Fibroblast of lung (primary cell): ENCODE results near the gene VWA3B. TPM values are rescaled to one million over a fixed set of nuclear protein-coding genes. Genes with fewer than 3 reads are reported as not detected.
A peak's percentile ranks its signal among the peaks of the same experiment; 100 is the strongest.

Experiments used
- DNase-seq, 2 donors: peaks; one replicate each; pipeline versions ENCODE4 v3.0.0 to v3.0.0-alpha.2; 2010; ENCODE audit warnings: low read depth in 2 of 2
- H2AFZ ChIP-seq: 2 replicates; pipeline ENCODE4 v1.5.1; 2012; ENCODE audit warnings: low read length, control low read depth, inconsistent platforms
- H3K27ac ChIP-seq: 2 replicates; pipeline ENCODE4 v1.5.1; 2011; ENCODE audit warnings: low read length, control low read depth; ENCODE audit not compliant: insufficient read depth
- H3K27me3 ChIP-seq: 2 replicates; pipeline ENCODE4 v1.5.1; 2011; ENCODE audit warnings: mild to moderate bottlenecking, low read length; ENCODE audit not compliant: control insufficient read depth, insufficient read depth
- H3K36me3 ChIP-seq: 2 replicates; pipeline ENCODE4 v1.5.1; 2011; ENCODE audit warnings: low read length; ENCODE audit not compliant: control insufficient read depth, insufficient read depth
- H3K4me1 ChIP-seq: 2 replicates; pipeline ENCODE4 v1.5.1; 2011; ENCODE audit warnings: low read length; ENCODE audit not compliant: control insufficient read depth, insufficient read depth; ENCODE audit errors: extremely low read depth
- H3K4me2 ChIP-seq: 2 replicates; pipeline ENCODE4 v1.5.1; 2011; ENCODE audit warnings: low read length, control low read depth; ENCODE audit not compliant: insufficient read depth; ENCODE audit errors: extremely low read depth
- H3K4me3 ChIP-seq, 4 experiments: fragments of 200-600 bp in 1 of 4; sonication (generic) in 1 of 4; replicated peaks in 1 of 4; 2 replicates each; pipeline ENCODE4 v1.5.1; 2011 to 2016; ENCODE audit warnings: low read length in 4 of 4, low read depth in 3 of 4, mild to moderate bottlenecking in 3 of 4, control low read depth in 2 of 4, inconsistent platforms in 1 of 4, mixed read lengths in 1 of 4; ENCODE audit not compliant: insufficient read depth in 1 of 4; ENCODE audit errors: control extremely low read depth in 1 of 4
- H3K79me2 ChIP-seq: 2 replicates; pipeline ENCODE4 v1.5.1; 2012; ENCODE audit warnings: mild to moderate bottlenecking, low read length, inconsistent platforms; ENCODE audit not compliant: control insufficient read depth, insufficient read depth
- H3K9ac ChIP-seq: 2 replicates; pipeline ENCODE4 v1.5.1; 2011; ENCODE audit warnings: mild to moderate bottlenecking, low read length, control low read depth; ENCODE audit not compliant: insufficient read depth
- H3K9me3 ChIP-seq: 2 replicates; pipeline ENCODE4 v1.5.1; 2012; ENCODE audit warnings: low read depth, low read length; ENCODE audit not compliant: control insufficient read depth, insufficient read depth
- H4K20me1 ChIP-seq: 2 replicates; pipeline ENCODE4 v1.5.1; 2011; ENCODE audit warnings: low read length; ENCODE audit not compliant: control insufficient read depth, insufficient read depth; ENCODE audit errors: extremely low read depth
- EZH2 ChIP-seq: IDR thresholded peaks from 2 replicates; pipeline ENCODE4 v1.5.1; 2012; ENCODE audit warnings: low read length, control low read depth, mild to moderate bottlenecking; ENCODE audit errors: missing control alignments
- polyA plus RNA-seq, 2 donors: library from polyadenylated mRNA; depleted of rRNA in 1 of 2; stranded (reverse) in 1 of 2; unstranded in 1 of 2; fragments of >200 nt; gene quantifications; 2 replicates each; pipeline ENCODE4 v1.2.1, GENCODE V29; 2011 to 2012; ENCODE audit warnings: missing spikeins in 1 of 2
- total RNA-seq: library from RNA; depleted of rRNA; stranded (reverse); fragments of >200 nt; gene quantifications from 2 replicates; pipeline ENCODE4 v1.2.1, GENCODE V29; 2014
- TF ChIP-seq, protein P1 (sequence below), 2 donors: IDR thresholded peaks in 1 of 2; conservative IDR thresholded peaks in 1 of 2; 1 replicate in 1 of 2; 2 replicates in 1 of 2; pipeline ENCODE4 v1.5.1; 2011 to 2012; ENCODE audit warnings: low read length in 2 of 2, control low read depth in 1 of 2, inconsistent platforms in 1 of 2, low read depth in 1 of 2, mild to moderate bottlenecking in 1 of 2

VWA3B gene
- total and polyA plus RNA-seq, 2 donors (not counting 1 experiment from before 2014, with no cell fraction given): 0.17 TPM; not detected in 1

DNA sequence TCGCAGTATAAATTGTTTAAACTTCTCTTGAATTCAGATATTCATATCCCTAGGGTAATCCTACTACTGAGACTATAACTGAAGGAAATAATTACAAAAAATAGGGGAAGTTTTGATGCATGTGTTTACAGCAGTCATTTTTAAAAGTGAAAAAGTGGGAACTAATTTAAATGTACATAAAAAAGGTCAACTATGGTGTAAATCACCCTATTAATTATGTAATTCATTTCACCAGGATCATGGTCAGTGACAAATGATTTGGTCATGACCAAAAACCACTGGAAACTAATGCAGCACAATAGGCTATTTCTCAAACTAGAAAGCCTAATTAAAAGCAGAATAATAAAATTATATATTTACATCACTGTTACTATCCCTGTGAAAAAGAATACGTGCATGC, 254.3 kb downstream of the VWA3B start:
- Histone ChIP-seq H3K9ac (no peak overlapping the region), H2AFZ (no peak overlapping the region), H3K79me2 (no peaks in the 10 kb centered on the region), H3K4me1 (no peaks in the 10 kb centered on the region), H3K9me3 (no peaks in the 10 kb centered on the region), H3K36me3 (no peaks in the 10 kb centered on the region), H3K27me3 (peaks cover 14% of the 10 kb centered on the region), H4K20me1 (no peaks in the 10 kb centered on the region), H3K4me3 (no peak overlapping the region), H3K27ac (no peak overlapping the region), H3K4me2 (no peak overlapping the region)
- no peak for DNase-seq
- TF ChIP-seq, protein P1, sequence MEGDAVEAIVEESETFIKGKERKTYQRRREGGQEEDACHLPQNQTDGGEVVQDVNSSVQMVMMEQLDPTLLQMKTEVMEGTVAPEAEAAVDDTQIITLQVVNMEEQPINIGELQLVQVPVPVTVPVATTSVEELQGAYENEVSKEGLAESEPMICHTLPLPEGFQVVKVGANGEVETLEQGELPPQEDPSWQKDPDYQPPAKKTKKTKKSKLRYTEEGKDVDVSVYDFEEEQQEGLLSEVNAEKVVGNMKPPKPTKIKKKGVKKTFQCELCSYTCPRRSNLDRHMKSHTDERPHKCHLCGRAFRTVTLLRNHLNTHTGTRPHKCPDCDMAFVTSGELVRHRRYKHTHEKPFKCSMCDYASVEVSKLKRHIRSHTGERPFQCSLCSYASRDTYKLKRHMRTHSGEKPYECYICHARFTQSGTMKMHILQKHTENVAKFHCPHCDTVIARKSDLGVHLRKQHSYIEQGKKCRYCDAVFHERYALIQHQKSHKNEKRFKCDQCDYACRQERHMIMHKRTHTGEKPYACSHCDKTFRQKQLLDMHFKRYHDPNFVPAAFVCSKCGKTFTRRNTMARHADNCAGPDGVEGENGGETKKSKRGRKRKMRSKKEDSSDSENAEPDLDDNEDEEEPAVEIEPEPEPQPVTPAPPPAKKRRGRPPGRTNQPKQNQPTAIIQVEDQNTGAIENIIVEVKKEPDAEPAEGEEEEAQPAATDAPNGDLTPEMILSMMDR (conservative IDR thresholded peaks at IDR 0.05 in 1 of 2, IDR thresholded peaks at IDR 0.05 in 1 of 2; ENCODE audit: low read depth in 1 of 2, low read length in 2 of 2): no peak
- no peak for TF ChIP-seq EZH2

DNA sequence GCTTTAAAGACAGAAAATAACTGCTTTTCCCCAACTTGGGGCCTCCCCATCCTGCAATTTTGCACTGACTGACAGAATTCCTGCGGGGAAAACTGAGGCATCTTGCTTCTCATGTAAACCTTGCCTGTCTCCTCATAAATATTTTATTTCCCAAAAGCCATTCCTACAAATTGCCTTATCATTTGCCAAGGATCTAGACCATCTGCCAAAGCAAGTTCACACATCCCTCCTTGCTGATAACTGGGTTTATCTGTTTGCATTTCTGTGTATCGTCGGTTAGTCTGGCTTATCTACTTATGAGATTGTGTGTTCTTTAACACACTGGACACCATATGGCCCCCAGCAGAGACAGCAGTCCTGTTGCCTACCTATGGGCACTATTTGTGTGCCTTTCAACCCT, 256.3 kb downstream of the VWA3B start:
- Histone ChIP-seq H3K9ac (no peak overlapping the region), H3K36me3 (no peaks in the 10 kb centered on the region), H3K4me3 (no peak overlapping the region), H3K27ac (no peak overlapping the region), H3K27me3 (peaks cover 34% of the 10 kb centered on the region), H3K4me1 (no peaks in the 10 kb centered on the region), H3K79me2 (no peaks in the 10 kb centered on the region), H3K9me3 (no peaks in the 10 kb centered on the region), H4K20me1 (no peaks in the 10 kb centered on the region), H2AFZ (no peak overlapping the region), H3K4me2 (no peak overlapping the region)
- DNase-seq: no peak
- TF ChIP-seq EZH2: no peak
- TF ChIP-seq, protein P1 (conservative IDR thresholded peaks at IDR 0.05 in 1 of 2, IDR thresholded peaks at IDR 0.05 in 1 of 2; ENCODE audit: low read depth in 1 of 2, low read length in 2 of 2): no peak

DNA sequence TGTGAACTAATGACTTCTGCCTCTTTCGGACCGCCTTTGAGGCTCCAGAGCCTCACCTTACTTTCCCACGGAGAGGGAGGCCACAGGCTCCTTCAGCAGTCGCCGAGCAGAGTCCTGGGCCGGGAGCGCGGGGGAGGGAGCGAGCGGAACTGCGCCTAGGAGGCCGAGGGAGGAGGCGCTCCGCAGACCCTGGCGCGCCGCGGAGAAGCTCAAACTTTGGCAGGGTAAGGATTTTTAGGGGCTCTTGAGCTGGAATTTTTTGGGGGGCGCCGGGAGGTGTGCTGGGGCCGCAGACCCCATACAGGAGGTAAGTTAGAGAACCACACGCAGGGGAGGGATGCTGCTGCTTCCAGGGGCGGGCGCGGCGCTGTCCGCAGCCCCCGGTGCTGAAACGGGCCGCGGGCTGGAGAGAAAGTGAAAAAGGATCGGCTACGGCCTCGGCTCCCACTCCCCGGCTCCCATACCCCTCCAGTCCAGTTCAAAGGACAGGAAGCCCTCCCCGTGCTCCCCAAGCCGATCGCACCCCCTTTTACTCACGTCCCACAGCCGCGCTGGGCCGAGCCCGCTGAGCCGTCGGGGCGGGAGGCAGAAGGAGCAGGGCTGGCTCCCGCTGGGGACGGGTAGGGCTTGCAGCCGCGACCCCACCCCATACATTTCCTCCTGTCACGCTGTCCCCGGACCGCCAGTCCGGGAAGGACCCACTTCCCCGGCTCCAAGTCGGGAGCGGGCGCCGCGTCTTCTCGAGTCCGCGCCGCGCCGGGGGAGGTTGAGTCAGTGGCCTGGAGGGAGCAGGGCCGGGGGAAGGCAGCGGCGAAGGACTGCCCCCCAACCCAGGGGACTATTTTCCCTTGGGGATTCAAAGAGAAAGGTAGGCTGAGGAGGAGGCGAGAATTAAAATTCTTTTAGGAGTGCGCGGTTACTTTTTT, 259.6 kb downstream of the VWA3B start, which contains the start of gene CNGA3:
CNGA3 (plus strand) TSS at position 146 of the 926 bp plus-strand sequence. CDS start 23,520 bp downstream, outside the sequence.
- Histone ChIP-seq H3K27me3 (peaks cover 56% of the 10 kb centered on the region), H3K36me3 (no peaks in the 10 kb centered on the region), H3K9ac (no peak within 1 kb of the TSS), H3K79me2 (no peaks in the 10 kb centered on the region), H2AFZ (no peak within 1 kb of the TSS), H3K27ac (no peak within 1 kb of the TSS), H3K9me3 (no peaks in the 10 kb centered on the region), H3K4me3 (peak within 1 kb of the TSS in 1 of 4 experiments; percentile 38), H4K20me1 (no peaks in the 10 kb centered on the region), H3K4me1 (no peaks in the 10 kb centered on the region), H3K4me2 (peak within 1 kb of the TSS; percentile 17)
- peak; percentile 88 for TF ChIP-seq EZH2
- TF ChIP-seq, protein P1 (conservative IDR thresholded peaks at IDR 0.05 in 1 of 2, IDR thresholded peaks at IDR 0.05 in 1 of 2; ENCODE audit: low read depth in 1 of 2, low read length in 2 of 2): no peak
- peak; percentile 9 to 31 for DNase-seq
